ENCODE measurements around the gene SLC1A2.

DNA sequence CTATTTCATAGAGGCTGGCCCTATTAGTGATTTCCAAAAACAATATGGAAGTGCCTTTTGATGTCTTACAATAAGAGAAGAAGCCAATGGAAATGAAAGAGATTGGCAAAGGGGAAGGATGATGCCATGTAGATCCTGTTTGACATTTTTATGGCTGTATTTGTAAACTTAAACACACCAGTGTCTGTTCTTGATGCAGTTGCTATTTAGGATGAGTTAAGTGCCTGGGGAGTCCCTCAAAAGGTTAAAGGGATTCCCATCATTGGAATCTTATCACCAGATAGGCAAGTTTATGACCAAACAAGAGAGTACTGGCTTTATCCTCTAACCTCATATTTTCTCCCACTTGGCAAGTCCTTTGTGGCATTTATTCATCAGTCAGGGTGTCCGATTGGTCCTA lies 189.0 kb downstream of the SLC1A2 start:
- TF ChIP-seq, protein P1, sequence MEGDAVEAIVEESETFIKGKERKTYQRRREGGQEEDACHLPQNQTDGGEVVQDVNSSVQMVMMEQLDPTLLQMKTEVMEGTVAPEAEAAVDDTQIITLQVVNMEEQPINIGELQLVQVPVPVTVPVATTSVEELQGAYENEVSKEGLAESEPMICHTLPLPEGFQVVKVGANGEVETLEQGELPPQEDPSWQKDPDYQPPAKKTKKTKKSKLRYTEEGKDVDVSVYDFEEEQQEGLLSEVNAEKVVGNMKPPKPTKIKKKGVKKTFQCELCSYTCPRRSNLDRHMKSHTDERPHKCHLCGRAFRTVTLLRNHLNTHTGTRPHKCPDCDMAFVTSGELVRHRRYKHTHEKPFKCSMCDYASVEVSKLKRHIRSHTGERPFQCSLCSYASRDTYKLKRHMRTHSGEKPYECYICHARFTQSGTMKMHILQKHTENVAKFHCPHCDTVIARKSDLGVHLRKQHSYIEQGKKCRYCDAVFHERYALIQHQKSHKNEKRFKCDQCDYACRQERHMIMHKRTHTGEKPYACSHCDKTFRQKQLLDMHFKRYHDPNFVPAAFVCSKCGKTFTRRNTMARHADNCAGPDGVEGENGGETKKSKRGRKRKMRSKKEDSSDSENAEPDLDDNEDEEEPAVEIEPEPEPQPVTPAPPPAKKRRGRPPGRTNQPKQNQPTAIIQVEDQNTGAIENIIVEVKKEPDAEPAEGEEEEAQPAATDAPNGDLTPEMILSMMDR (conservative IDR thresholded peaks at IDR 0.05 in 1 of 2, IDR thresholded peaks at IDR 0.05 in 1 of 2; ENCODE audit: low read depth in 1 of 2, low read length in 2 of 2) = no peak
- no peak for TF ChIP-seq EZH2 (IDR thresholded peaks at IDR 0.05; ENCODE audit: low read length, missing control alignments)
